Memory B cell (primary cell): Measurements from ENCODE around the gene NAV3.

Source experiments
- ATAC-seq: fragments of 150-1000 bp; cut with Tn5 transposase; 2 replicates; pipeline ENCODE4 v1.10.0; 2021; ENCODE audit warnings: low read depth, mild to moderate bottlenecking, moderate library complexity
- DNase-seq, 2 donors: peaks; one replicate each; pipeline ENCODE4 v3.0.0; 2022; ENCODE audit warnings: low spot score in 2 of 2
- H3K27ac Mint-ChIP-seq: one replicate; pipeline ENCODE4 v1.8.0; 2022; ENCODE audit warnings: mild to moderate bottlenecking, moderate library complexity, mixed read lengths
- H3K27me3 Mint-ChIP-seq: one replicate; pipeline ENCODE4 v1.8.0; 2022; ENCODE audit warnings: mixed read lengths
- H3K36me3 Mint-ChIP-seq: one replicate; pipeline ENCODE4 v1.8.0; 2022; ENCODE audit warnings: mild to moderate bottlenecking, mixed read lengths
- H3K4me1 Mint-ChIP-seq: one replicate; pipeline ENCODE4 v1.8.0; 2022; ENCODE audit warnings: mixed read lengths
- H3K4me3 Mint-ChIP-seq: one replicate; pipeline ENCODE4 v1.8.0; 2022; ENCODE audit warnings: mild to moderate bottlenecking, moderate library complexity, mixed read lengths
- H3K9me3 Mint-ChIP-seq: one replicate; pipeline ENCODE4 v1.8.0; 2022; ENCODE audit warnings: mixed read lengths

NAV3 gene

DNA sequence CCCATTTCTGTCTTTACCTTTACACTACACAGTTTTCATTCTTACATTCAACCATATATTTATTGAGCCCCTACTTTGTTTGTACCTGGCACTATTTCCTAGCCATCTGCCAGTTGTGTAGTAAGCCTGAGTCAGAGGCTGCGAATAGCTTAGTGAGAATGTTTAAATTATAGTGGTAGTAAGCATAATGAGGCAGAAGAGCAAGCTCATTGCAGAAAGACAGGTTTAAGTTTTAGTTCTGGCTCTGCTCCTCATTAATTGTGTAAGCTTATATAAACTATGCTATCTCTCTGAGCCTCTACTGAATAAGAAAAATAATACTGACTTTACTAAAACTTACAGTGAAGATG lies 123.5 kb downstream of the NAV3 start:
- H3K9me3 Mint-ChIP-seq, result no peaks in the 10 kb centered on the region
- H3K4me3 Mint-ChIP-seq, result no peak overlapping the region
- no peak overlapping the region for H3K27ac Mint-ChIP-seq
- peaks cover 2% of the 10 kb centered on the region for H3K27me3 Mint-ChIP-seq
- no peaks in the 10 kb centered on the region for H3K36me3 Mint-ChIP-seq
- no peaks in the 10 kb centered on the region for H3K4me1 Mint-ChIP-seq
- ATAC-seq (no peak), DNase-seq (no peak)

GRCh38 chr12:77957062-77957461 lies 126.4 kb downstream of the NAV3 start:
- Mint-ChIP-seq H3K36me3 (no peaks in the 10 kb centered on the region), H3K9me3 (peaks cover 1% of the 10 kb centered on the region), H3K27ac (no peak overlapping the region), H3K27me3 (peaks cover 2% of the 10 kb centered on the region), H3K4me1 (no peaks in the 10 kb centered on the region), H3K4me3 (no peak overlapping the region)
- ATAC-seq, result no peak
- no peak for DNase-seq

DNA sequence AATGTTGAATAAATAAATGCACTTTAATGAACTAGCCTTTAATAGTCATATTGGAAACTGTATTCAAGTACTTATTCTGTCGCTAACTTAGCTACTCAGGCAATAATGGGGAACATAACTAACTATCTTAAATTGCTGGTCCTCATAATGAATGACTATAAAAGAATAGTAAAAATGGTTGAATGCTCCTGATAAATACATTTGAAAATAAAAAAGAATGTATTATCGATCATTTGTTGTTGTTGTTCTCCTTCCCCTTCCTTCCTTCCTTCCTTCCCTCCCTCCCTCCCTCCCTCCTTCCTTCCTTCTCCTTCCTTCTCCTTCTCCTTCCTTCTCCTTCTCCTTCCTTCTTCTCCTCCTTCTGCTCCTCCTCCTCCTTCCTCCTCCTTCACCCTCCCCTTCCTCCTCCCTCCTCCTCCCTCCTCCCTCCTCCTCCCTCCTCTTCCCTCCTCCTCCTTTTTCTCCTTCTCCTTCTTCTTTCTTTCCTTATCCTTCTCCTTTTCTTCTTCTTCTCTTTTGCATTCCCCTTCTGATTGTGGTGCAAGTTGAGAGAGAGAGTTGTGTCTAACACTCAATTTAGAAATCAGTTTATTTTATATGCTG lies 133.0 kb downstream of the NAV3 start:
- peaks cover 4% of the 10 kb centered on the region for H3K27me3 Mint-ChIP-seq
- no peaks in the 10 kb centered on the region for H3K4me1 Mint-ChIP-seq
- DNase-seq, result no peak
- H3K4me3 Mint-ChIP-seq, result no peak overlapping the region
- H3K36me3 Mint-ChIP-seq, result no peaks in the 10 kb centered on the region
- H3K27ac Mint-ChIP-seq, result no peak overlapping the region
- no peak for ATAC-seq
- H3K9me3 Mint-ChIP-seq, result peaks cover 4% of the 10 kb centered on the region

DNA sequence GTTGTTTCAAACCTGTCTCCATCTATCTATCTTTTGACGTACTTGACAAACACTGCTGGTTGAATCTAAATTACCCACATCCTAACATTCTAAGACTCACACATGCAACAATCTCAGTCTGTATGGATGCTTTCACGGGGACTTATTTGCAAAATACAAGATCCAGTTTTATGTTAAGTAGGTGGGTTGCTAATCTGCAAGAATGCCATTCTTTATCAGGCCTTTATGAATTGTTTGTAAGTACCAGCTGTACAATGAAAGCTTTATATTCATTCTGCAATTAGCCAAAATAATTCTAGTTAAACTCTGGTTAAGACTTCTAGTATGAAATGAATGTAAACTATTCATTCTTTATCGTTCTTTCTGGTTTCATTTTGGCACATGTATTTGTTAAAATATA lies 135.1 kb downstream of the NAV3 start:
- H3K27ac Mint-ChIP-seq, result no peak overlapping the region
- peaks cover 4% of the 10 kb centered on the region for H3K27me3 Mint-ChIP-seq
- no peaks in the 10 kb centered on the region for H3K4me1 Mint-ChIP-seq
- H3K9me3 Mint-ChIP-seq, result peaks cover 4% of the 10 kb centered on the region
- DNase-seq, result no peak
- no peak for ATAC-seq
- no peak overlapping the region for H3K4me3 Mint-ChIP-seq
- H3K36me3 Mint-ChIP-seq, result no peaks in the 10 kb centered on the region

GRCh38 chr12:77968021-77968420 lies 137.3 kb downstream of the NAV3 start:
- no peak overlapping the region for H3K27ac Mint-ChIP-seq
- no peaks in the 10 kb centered on the region for H3K4me1 Mint-ChIP-seq
- H3K4me3 Mint-ChIP-seq, result no peak overlapping the region
- DNase-seq (no peak), ATAC-seq (no peak)
- no peaks in the 10 kb centered on the region for H3K9me3 Mint-ChIP-seq
- peaks cover 1% of the 10 kb centered on the region for H3K27me3 Mint-ChIP-seq
- no peaks in the 10 kb centered on the region for H3K36me3 Mint-ChIP-seq

DNA sequence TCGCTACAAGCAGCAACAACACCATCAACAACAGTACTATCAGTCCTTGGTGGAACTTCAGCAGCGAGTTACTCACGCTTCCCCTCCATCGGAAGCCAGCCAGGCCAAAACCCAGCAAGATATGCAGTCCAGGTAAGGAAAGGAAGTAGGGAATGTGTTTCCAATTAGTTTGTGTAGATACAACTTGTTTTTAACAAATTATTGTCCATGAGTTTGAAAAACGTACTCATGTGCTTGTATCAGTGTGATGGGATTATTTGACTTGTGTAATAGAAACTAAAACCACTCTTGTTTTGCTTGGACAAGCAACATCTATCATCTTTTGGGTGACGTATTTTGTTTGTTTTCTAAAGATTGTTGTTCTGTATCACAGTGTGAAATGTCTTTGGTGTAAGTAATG lies 137.9 kb downstream of the NAV3 start:
- DNase-seq (no peak), ATAC-seq (no peak)
- Mint-ChIP-seq H3K9me3 (no peaks in the 10 kb centered on the region), H3K4me3 (no peak overlapping the region), H3K27ac (no peak overlapping the region), H3K27me3 (peaks cover 1% of the 10 kb centered on the region), H3K36me3 (no peaks in the 10 kb centered on the region), H3K4me1 (no peaks in the 10 kb centered on the region)

DNA sequence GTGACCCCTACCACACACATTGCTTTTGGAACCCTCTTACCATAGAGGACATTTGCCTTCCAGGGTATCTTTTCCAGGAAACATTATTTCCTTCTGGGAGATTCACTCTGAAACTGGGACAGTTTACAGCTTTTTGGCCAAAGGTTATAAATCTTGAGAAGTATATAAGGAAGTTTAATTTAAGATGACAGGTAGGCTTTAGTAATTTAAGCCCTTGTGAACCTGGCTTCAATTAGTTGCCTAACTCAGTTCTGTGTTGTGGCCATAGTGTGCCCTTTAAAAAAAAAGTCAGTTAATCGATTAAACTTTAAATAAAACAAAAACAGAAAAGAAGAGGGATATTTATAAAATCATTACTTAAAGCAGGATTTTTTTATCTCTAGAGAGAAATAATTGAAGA lies 142.9 kb downstream of the NAV3 start:
- no peaks in the 10 kb centered on the region for H3K9me3 Mint-ChIP-seq
- H3K27me3 Mint-ChIP-seq, result no peaks in the 10 kb centered on the region
- no peaks in the 10 kb centered on the region for H3K4me1 Mint-ChIP-seq
- H3K4me3 Mint-ChIP-seq, result no peak overlapping the region
- H3K36me3 Mint-ChIP-seq, result no peaks in the 10 kb centered on the region
- DNase-seq, result no peak
- no peak overlapping the region for H3K27ac Mint-ChIP-seq
- ATAC-seq, result no peak

GRCh38 chr12:77974645-77975044 lies 144.0 kb downstream of the NAV3 start:
- Mint-ChIP-seq H3K9me3 (no peaks in the 10 kb centered on the region), H3K4me3 (no peak overlapping the region), H3K27me3 (no peaks in the 10 kb centered on the region), H3K4me1 (peaks cover under 1% of the 10 kb centered on the region), H3K36me3 (no peaks in the 10 kb centered on the region), H3K27ac (no peak overlapping the region)
- DNase-seq, result no peak
- ATAC-seq, result no peak

DNA sequence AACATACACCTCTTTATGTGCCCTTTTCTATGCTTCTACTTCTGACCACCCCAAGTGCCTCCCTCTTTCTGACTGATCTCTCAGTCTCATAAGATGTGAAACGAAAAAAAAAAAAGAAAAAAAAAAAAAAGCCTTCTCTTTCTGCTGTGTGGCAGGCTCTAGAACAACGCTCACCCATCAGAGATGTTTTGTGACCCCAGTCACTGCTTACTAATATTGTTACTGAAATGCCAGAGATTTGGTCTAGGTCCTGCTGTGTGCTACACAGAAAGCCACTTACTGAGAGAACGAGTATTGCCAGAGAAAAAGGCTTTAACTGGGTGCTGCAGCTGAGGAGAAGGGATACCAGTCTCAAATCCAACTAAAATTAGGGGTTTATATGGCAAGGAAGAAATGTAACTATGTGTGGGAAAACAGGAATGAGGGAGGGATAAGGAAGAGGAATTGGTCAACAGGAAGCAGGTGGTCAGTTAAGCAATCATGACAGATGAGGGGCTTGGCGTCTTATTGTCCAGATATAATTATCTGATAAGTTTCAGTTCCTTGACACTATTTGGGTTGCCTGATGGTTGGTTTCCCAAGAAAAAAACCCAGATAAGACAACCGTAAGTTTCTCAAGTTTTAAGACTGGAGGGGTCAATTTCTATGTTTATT lies 149.0 kb downstream of the NAV3 start:
- DNase-seq (no peak), ATAC-seq (no peak)
- no peaks in the 10 kb centered on the region for H3K27me3 Mint-ChIP-seq
- H3K9me3 Mint-ChIP-seq, result no peaks in the 10 kb centered on the region
- peaks cover 3% of the 10 kb centered on the region for H3K4me1 Mint-ChIP-seq
- H3K36me3 Mint-ChIP-seq, result no peaks in the 10 kb centered on the region
- H3K4me3 Mint-ChIP-seq, result no peak overlapping the region
- H3K27ac Mint-ChIP-seq, result no peak overlapping the region

GRCh38 chr12:77980782-77981181 lies 150.1 kb downstream of the NAV3 start:
- ATAC-seq, result no peak
- Mint-ChIP-seq H3K27me3 (no peaks in the 10 kb centered on the region), H3K36me3 (no peaks in the 10 kb centered on the region), H3K4me3 (no peak overlapping the region), H3K27ac (no peak overlapping the region), H3K9me3 (no peaks in the 10 kb centered on the region), H3K4me1 (peaks cover 3% of the 10 kb centered on the region)
- no peak for DNase-seq

GRCh38 chr12:77983859-77984258 lies 153.2 kb downstream of the NAV3 start:
- Mint-ChIP-seq H3K4me3 (no peak overlapping the region), H3K9me3 (no peaks in the 10 kb centered on the region), H3K4me1 (peaks cover 3% of the 10 kb centered on the region), H3K36me3 (no peaks in the 10 kb centered on the region), H3K27me3 (no peaks in the 10 kb centered on the region), H3K27ac (no peak overlapping the region)
- DNase-seq (no peak), ATAC-seq (no peak)

DNA sequence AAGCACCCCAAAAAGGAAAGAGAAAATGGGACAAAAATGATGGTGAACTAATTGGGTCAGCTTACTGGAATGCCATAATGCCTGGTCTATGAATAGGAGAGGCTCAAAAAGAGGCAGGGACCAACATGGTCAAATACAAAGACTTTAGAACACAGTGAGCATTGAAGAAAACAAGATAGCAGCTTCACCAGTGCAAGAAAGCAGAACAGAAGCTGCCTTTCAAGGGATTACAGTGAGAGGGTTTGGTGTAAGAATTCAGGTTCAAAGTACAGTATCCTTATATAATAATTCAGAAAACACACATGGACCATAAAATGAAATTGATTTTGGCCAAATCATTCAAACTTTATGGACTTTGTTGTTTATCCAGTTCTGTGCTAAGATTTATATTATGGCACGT lies 162.1 kb downstream of the NAV3 start:
- ATAC-seq (no peak), DNase-seq (no peak)
- H3K27ac Mint-ChIP-seq, result no peak overlapping the region
- H3K4me1 Mint-ChIP-seq, result peaks cover 3% of the 10 kb centered on the region
- H3K4me3 Mint-ChIP-seq, result no peak overlapping the region
- H3K36me3 Mint-ChIP-seq, result peaks cover 4% of the 10 kb centered on the region
- peaks cover 4% of the 10 kb centered on the region for H3K9me3 Mint-ChIP-seq
- peaks cover 2% of the 10 kb centered on the region for H3K27me3 Mint-ChIP-seq

GRCh38 chr12:77993658-77994057 lies 163.0 kb downstream of the NAV3 start:
- Mint-ChIP-seq H3K4me1 (peaks cover 6% of the 10 kb centered on the region), H3K36me3 (peaks cover 4% of the 10 kb centered on the region), H3K27ac (no peak overlapping the region), H3K9me3 (peaks cover 4% of the 10 kb centered on the region), H3K27me3 (peaks cover 2% of the 10 kb centered on the region), H3K4me3 (no peak overlapping the region)
- ATAC-seq (no peak), DNase-seq (no peak)

- ATAC-seq, result no peak
Observed at GRCh38 chr12:77995436-77996167, 164.9 kb downstream of the NAV3 start.

DNA sequence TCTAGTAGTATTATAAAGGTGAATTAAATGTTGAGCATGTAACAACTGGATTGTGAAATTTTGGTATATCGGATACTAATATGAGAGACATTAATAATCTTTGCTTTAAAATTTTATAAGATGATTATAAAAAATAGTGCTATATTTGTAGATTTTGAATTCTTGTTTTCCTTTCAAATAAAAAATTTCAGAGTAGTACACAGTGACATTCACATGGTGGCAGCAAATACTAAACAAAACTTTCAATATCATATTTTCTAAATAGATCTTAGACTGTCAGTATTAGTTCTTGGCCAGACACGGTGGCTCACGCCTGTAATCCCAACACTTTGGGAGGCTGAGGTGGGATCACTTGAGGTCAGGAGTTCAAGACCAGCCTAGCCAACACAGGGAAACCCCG lies 166.0 kb downstream of the NAV3 start:
- no peaks in the 10 kb centered on the region for H3K36me3 Mint-ChIP-seq
- peaks cover 1% of the 10 kb centered on the region for H3K9me3 Mint-ChIP-seq
- no peak overlapping the region for H3K4me3 Mint-ChIP-seq
- no peak overlapping the region for H3K27ac Mint-ChIP-seq
- DNase-seq (no peak), ATAC-seq (no peak)
- no peaks in the 10 kb centered on the region for H3K27me3 Mint-ChIP-seq
- H3K4me1 Mint-ChIP-seq, result peaks cover 12% of the 10 kb centered on the region

More at GRCh38 chr12:77995436-77996167, 164.9 kb downstream of the NAV3 start:
- no peak overlapping the region for H3K27ac Mint-ChIP-seq
- peaks cover 12% of the 10 kb centered on the region for H3K4me1 Mint-ChIP-seq
- DNase-seq, result no peak
- H3K36me3 Mint-ChIP-seq, result peaks cover 2% of the 10 kb centered on the region
- H3K9me3 Mint-ChIP-seq, result peaks cover 1% of the 10 kb centered on the region
- no peaks in the 10 kb centered on the region for H3K27me3 Mint-ChIP-seq
- no peak overlapping the region for H3K4me3 Mint-ChIP-seq
